Stimulated activated CD4-positive, alpha-beta T cell treated with anti-CD3 and anti-CD28 coated beads, Interleukin-2, amount 100 ng/mL, for 48 hours (primary cell): ENCODE data around the gene VPS54.
"Not testable (repeated sequence)": the region's sequence is repeated elsewhere in the genome, so short reads cannot be mapped to it uniquely, and the experiment has no call there.

Source experiments
- DNase-seq, 2 donors: peaks; one replicate each; pipeline ENCODE4 v3.0.0-alpha.2; 2020

VPS54 gene

DNA sequence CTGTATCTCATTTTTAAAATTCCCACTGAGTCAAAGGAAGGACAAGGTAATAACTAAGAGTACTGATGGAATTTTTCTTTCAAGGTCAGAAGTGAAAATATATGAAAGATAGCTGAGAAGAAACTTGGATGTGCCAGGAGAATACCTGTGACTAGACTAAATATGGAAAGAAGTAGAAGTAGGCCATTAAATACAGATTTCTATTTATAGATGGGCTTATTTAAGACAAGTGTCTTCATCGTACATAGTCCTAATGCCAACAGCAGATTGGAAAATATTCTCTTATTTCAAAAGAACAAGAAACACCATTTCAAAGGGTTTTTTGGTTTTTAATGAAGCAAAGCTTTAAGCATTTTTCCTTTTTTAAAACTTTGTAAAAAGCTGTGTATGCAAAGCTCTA lies 155.5 kb downstream of the VPS54 start:
- DNase-seq = no peak

DNA sequence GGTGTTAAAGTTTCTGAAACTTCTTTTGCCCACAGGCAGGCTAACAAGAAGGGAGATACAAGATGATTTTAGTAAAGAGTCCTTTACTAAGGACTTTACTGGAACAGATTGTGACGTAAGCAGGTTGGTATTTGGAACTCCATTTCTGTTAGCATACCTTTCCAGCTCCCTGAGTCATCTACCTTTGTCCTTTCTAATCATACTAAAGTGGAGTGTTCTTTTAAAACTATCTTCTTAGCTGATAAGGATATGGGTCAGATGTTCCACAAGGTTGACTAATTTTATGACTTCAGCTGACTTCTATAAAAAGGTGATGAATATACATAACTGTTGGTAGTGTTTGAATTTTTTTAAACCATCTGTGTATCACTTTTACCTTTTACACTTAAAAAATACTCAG lies 156.4 kb downstream of the VPS54 start:
- DNase-seq = no peak

DNA sequence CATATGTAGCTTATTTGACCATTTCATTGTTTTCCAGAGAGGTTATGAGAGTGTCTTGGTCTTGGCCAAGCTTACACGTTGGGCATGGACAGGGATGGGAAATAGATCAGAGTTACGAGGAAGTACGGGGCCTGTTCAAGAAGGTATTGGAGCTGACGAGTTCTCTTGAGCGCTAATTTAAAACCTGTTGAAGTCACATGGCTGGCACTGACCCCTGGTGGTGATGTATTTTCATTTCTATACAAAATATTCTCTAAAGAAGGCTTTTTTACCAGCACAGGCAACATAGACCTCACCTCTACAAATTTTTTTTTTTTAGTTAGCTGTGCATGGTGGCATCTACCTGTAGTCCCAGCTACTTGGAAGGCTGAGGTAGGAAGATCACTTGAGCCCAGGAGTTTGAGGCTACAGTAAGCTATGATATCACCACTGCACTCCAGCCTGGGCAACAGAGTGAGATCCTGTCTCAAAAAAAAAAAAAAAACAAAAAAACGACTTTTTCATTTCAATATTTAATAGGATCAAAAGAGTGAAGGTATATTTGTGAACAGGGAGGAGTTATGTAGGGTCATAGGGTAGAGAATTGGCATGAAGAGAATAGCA lies 157.9 kb downstream of the VPS54 start:
- DNase-seq = peak; percentile 33 to 34

DNA sequence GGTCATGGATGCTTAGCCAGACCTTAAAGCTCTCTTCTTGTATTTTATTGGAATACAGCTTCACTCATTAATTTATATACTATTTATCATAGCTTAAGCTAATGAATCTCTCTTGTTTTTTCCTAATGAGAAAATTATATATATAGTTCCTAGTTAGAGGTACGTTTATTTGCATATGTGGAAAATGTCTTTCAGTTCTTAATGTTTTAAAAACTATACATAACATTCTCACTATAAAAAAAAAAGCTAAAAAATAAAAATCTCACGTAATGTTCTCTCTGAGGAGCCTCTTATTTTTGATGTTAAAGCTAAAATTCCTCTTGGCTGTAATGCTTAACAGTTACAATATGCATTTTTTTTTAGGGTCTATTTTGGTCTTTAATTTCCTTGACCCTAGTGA lies 160.9 kb downstream of the VPS54 start:
- no peak for DNase-seq

GRCh38 chr2:63856303-63856603 lies 163.0 kb downstream of the VPS54 start:
- peak in 1 of 2 donors; percentile 18 for DNase-seq

- no peak for DNase-seq
Measured at GRCh38 chr2:63855418-63856302, 163.6 kb downstream of the VPS54 start.

GRCh38 chr2:63853527-63854310 lies 165.5 kb downstream of the VPS54 start:
- DNase-seq = no peak

- no peak for DNase-seq
Measured at GRCh38 chr2:63851691-63852311, 167.4 kb downstream of the VPS54 start.

DNA sequence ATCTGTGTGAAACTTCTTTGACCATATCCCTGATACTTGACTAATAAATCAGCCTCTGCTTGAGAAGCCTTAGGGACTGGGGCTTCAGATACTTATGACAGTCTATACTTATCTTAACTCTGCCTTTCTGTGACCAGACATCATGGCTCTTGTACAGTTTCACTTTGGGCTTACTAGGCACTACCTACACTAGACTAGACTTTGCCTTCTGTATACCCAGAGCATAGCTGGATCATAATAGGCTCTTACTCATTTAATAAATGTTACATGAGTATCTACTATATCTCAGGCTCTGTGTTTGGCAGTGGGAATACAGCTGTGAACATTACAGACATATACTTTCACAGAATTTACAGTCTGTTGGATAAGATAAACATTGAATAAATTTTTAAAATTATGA lies 168.6 kb downstream of the VPS54 start:
- no peak for DNase-seq

GRCh38 chr2:63850204-63850571 lies 169.0 kb downstream of the VPS54 start:
- DNase-seq = no peak

DNA sequence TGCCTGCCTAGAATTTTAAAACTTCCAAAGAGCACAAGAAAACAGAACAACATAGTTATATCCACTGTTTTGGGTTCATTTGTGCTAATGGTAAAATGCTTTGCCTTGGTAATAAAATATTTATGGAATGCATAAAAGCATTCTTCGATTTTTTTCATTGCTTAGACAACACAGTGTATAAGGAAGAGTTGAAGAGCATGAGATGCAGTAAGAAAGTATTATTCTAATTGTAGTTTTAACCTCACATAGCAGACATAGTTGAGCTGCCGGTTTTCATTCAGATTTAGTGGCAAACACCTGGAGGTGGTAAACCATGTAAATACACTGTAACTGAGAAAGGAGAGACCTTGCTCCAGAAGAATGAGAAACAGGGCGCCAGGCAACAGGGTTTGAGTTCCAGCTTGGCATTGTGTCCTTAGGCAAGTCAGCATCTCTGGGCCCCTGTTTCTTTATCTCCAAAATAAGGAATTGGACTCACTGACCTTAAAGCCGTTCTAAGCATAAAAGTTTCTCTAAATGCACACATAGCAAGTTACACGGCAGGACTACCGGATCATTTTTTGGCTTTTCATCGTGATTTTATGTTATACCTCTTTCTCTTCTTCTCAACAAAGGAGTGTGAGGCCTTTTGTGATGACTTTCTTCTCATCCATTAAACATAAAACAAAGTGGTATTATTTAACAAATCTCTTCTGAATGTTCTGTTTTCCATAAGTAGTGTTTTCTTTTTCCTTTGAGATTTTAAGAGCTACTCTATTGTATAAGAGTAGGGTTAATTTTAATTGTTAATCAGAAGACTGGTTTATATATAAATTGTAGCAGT lies 169.6 kb downstream of the VPS54 start:
- no peak for DNase-seq

- not testable (repeated sequence) for DNase-seq
Measured at GRCh38 chr2:63847571-63847970, 171.7 kb downstream of the VPS54 start.

- no peak for DNase-seq
Measured at GRCh38 chr2:63846487-63846886, 172.7 kb downstream of the VPS54 start.

GRCh38 chr2:63845866-63846265 lies 173.4 kb downstream of the VPS54 start:
- no peak for DNase-seq

DNA sequence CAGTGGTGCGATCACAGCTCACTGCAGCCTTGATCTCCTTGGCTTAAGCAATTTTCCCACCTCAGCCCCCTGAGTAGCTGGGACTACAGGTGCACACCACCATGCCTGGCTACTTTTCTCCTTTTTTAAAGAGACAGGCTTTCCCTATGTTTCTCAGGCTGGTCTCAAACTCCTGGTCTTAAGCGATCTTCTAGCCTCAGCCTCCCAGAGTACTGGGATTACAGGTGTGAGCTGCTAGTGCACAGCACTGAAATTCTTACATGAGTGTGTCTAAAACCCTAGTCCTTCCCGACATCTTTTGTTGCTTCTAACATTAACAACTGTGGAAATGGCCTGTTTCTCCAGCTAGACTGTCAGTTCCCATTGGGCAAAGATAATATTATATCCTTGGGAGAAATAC lies 174.6 kb downstream of the VPS54 start:
- no peak for DNase-seq

- no peak for DNase-seq
Measured at GRCh38 chr2:63843791-63844190, 175.4 kb downstream of the VPS54 start.

DNA sequence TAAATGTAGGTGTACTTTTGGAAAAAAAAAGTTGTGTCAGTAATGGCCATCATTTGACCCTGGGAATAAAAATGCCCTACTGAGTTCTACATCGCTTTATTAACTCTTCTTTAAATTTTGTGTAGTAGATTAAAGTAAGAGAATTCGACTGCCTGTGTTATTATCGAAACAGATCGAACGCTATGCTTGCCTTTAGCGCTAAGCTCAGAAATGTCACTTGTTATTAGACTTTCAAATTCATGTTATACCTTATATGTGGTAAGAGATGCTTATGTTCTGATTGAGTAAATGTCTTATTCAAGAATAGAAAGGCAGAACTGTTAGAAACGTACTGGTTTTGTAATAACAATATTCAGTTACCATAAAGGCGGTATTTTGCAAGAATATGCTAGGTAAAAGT lies 176.1 kb downstream of the VPS54 start:
- no peak for DNase-seq

- DNase-seq = no peak
Measured at GRCh38 chr2:63842149-63843061, 176.8 kb downstream of the VPS54 start.
